Karpas-422 (cell line): ENCODE measurements around the gene POP5. TPM values are rescaled to one million over a fixed set of nuclear protein-coding genes. Genes with fewer than 3 reads are reported as not detected.
"Not testable (repeated sequence)": the region's sequence is repeated elsewhere in the genome, so short reads cannot be mapped to it uniquely, and the experiment has no call there.

Source experiments
- DNase-seq: peaks from one replicate; pipeline ENCODE4 v3.0.0-alpha.2; 2015
- H2AFZ ChIP-seq: fragments of 200-600 bp; sonication (generic); 2 replicates; pipeline ENCODE4 v1.6.1; 2014; ENCODE audit warnings: antibody characterized with exemption, low read length, mixed read lengths
- H3K27ac ChIP-seq: fragments of 200-600 bp; sonication (generic); 2 replicates; pipeline ENCODE4 v1.5.1; 2014; ENCODE audit warnings: mild to moderate bottlenecking, low read length, moderate library complexity
- H3K27me3 ChIP-seq: fragments of 200-600 bp; sonication (generic); 2 replicates; pipeline ENCODE4 v1.6.1; 2014; ENCODE audit warnings: low read length, mixed read lengths
- H3K36me3 ChIP-seq: fragments of 200-600 bp; sonication (generic); 2 replicates; pipeline ENCODE4 v1.6.1; 2014; ENCODE audit warnings: low read length, mixed read lengths; ENCODE audit not compliant: insufficient read depth
- H3K4me1 ChIP-seq: fragments of 200-600 bp; sonication (generic); 2 replicates; pipeline ENCODE4 v1.6.1; 2014; ENCODE audit warnings: mild to moderate bottlenecking, low read length, mixed read lengths
- H3K4me2 ChIP-seq: fragments of 200-600 bp; sonication (generic); 2 replicates; pipeline ENCODE4 v1.6.1; 2014; ENCODE audit warnings: low read length, low read depth, mild to moderate bottlenecking; ENCODE audit not compliant: poor library complexity, severe bottlenecking
- H3K4me3 ChIP-seq: fragments of 200-600 bp; sonication (generic); 2 replicates; pipeline ENCODE4 v1.5.1; 2014; ENCODE audit warnings: mild to moderate bottlenecking, antibody characterized with exemption, low read length, mixed read lengths
- H3K79me2 ChIP-seq: fragments of 200-600 bp; sonication (generic); 2 replicates; pipeline ENCODE4 v1.6.1; 2014; ENCODE audit warnings: mild to moderate bottlenecking, low read length, mixed read lengths
- H3K9ac ChIP-seq: fragments of 200-600 bp; sonication (generic); 2 replicates; pipeline ENCODE4 v1.6.0; 2014; ENCODE audit warnings: low read length
- H3K9me2 ChIP-seq: fragments of 200-600 bp; sonication (generic), shearing (Covaris generic); replicated peaks from 2 replicates; pipeline ENCODE4 v1.6.0; 2014; ENCODE audit warnings: mild to moderate bottlenecking, low read length, moderate library complexity; ENCODE audit not compliant: insufficient read depth
- H3K9me3 ChIP-seq: fragments of 300-700, 200-600 bp; sonication (generic); 2 replicates; pipeline ENCODE4 v1.6.1; 2014; ENCODE audit warnings: low read length, mixed read lengths
- H4K20me1 ChIP-seq: fragments of 200-600 bp; sonication (generic); 2 replicates; pipeline ENCODE4 v1.6.1; 2014; ENCODE audit warnings: mild to moderate bottlenecking, antibody characterized with exemption, low read length, low read depth; ENCODE audit not compliant: insufficient read depth
- total RNA-seq: library from RNA; depleted of rRNA; stranded (reverse); fragments of >200 nt; shearing (Covaris generic); gene quantifications from 2 replicates; pipeline ENCODE4 v1.2.3, GENCODE V29; 2014; ENCODE audit warnings: low replicate concordance

The POP5 gene
- total RNA-seq, 1 experiment from 2014 or later = 72.9 TPM

DNA sequence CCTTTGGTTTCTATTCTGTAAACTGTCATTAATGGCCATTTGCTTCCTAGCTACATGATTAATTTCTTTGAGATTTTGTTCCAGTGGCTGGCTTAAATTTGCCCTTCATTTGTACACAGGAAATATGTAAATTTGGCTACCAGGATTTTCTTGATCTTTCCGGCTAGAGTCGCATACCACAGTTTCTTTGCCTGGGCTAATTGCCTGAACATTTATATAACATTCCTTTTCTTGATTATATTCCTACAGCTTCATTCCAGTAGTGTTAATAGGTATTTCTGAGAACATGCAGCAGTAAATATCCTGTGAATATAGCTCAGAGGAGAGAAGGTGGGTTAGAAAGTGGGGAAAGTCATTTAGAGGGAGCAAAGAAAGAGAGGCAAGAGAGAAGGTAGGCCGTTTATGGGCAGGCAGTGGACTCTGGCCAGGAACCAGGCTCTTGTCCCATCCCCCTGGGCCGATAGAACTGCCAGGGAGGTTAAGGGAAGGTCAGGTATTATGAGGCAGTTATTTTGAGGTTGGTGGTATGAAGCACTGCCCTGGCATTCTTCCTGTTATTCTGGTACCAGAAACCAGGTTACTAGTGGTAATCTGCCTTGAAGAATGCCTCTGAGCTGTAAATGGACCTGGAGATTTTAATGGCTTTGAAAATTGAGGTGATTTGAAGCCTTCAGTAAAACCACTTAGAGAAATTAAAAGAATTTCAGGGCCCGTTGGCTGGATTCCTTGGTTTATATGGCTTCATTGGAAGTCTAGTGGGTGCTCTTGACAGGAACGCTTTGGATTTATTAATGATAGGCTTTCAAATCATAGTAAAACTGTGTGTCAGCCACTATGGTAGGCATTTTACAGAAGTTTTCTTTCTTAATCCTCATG lies 42.7 kb downstream of the POP5 start:
- H4K20me1 ChIP-seq = peaks cover 15% of the 10 kb centered on the region
- H3K9ac ChIP-seq = peak overlapping the region; percentile 28
- peaks cover 92% of the 10 kb centered on the region for H3K79me2 ChIP-seq
- H3K9me3 ChIP-seq = no peaks in the 10 kb centered on the region
- H3K4me2 ChIP-seq = peak overlapping the region; percentile 94
- H3K27me3 ChIP-seq = no peaks in the 10 kb centered on the region
- H3K4me3 ChIP-seq = peak overlapping the region; percentile 89
- peaks cover 42% of the 10 kb centered on the region for H3K4me1 ChIP-seq
- H2AFZ ChIP-seq = no peak overlapping the region
- peaks cover 36% of the 10 kb centered on the region; the same call in 1 of the 2 replicates for H3K36me3 ChIP-seq
- no peaks in the 10 kb centered on the region for H3K9me2 ChIP-seq
- peak; percentile 55 for DNase-seq
- peak overlapping the region; percentile 67 for H3K27ac ChIP-seq

DNA sequence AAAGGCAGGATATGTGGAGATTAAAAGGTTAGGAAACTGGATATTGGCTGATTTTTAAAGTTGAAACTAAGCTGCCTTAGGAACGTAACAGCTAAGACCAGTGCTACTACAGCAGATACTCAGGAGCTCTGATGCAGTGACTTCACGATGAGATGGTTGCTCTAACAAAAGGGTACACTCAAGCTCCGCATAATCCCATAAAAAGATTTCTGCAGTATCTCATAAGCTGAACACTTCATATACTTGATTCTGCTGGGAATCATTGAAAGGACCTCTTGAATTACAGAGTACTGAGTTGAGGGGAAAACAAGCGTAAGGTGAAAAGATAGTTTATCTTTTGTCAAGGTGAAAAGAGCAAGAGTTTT lies 43.4 kb downstream of the POP5 start:
- Histone ChIP-seq H2AFZ (no peak overlapping the region), H3K4me3 (peak overlapping the region; percentile 89; the same call in 1 of the 2 replicates), H3K4me1 (peaks cover 43% of the 10 kb centered on the region)

DNA sequence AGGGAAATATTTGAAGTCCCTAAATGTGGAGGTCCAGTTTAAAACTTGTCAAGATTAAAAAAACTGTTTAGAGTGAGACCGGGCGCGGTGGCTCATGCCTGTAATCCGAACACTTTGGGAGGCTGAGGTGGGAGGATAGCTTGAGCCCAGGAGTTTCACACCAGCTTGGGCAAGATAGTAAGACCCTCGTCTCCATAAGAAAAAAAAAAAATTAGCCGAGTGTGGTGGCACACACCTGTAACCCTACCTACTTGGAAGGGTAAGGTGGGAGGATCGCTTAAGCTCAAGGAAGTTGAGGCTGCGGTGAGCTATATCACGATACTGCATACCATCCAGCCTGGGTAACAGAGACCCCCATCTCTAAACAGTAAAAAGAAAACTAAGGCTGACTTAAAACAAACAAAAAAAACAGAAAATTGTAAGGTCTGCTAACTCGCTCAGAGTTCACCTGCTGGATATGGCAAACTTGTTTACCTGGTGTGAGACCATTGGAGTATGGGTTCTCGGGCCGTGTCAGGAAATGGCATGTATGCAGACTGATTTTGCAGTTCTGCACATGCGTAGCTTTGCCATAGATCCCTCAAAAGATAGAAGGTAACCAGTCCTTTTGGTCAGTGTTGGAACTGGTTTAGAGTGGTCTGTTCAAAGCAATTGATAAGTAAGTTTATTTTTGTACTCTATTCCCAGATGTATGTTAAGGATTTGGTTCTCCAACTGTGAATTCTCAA lies 45.0 kb downstream of the POP5 start:
- Histone ChIP-seq H3K4me3 (peak overlapping the region; percentile 89), H3K27me3 (no peaks in the 10 kb centered on the region), H3K79me2 (peaks cover 69% of the 10 kb centered on the region), H4K20me1 (peaks cover 14% of the 10 kb centered on the region; the same call in 1 of the 2 replicates), H2AFZ (no peak overlapping the region), H3K4me1 (peaks cover 48% of the 10 kb centered on the region), H3K9me2 (no peaks in the 10 kb centered on the region), H3K36me3 (peaks cover 28% of the 10 kb centered on the region; the same call in 1 of the 2 replicates), H3K9me3 (no peaks in the 10 kb centered on the region), H3K9ac (peak overlapping the region; percentile 84), H3K4me2 (peak overlapping the region; percentile 94), H3K27ac (peak overlapping the region; percentile 90)
- no peak for DNase-seq

More for the DNA sequence above, 43.4 kb downstream of the POP5 start:
- Histone ChIP-seq H3K9ac (peak overlapping the region; percentile 28), H3K79me2 (peaks cover 85% of the 10 kb centered on the region), H3K9me3 (no peaks in the 10 kb centered on the region), H3K36me3 (peaks cover 31% of the 10 kb centered on the region; the same call in 1 of the 2 replicates), H3K9me2 (no peaks in the 10 kb centered on the region), H3K4me2 (peak overlapping the region; percentile 94), H3K27me3 (no peaks in the 10 kb centered on the region), H4K20me1 (peaks cover 14% of the 10 kb centered on the region), H3K27ac (peak overlapping the region; percentile 67)
- no peak for DNase-seq

DNA sequence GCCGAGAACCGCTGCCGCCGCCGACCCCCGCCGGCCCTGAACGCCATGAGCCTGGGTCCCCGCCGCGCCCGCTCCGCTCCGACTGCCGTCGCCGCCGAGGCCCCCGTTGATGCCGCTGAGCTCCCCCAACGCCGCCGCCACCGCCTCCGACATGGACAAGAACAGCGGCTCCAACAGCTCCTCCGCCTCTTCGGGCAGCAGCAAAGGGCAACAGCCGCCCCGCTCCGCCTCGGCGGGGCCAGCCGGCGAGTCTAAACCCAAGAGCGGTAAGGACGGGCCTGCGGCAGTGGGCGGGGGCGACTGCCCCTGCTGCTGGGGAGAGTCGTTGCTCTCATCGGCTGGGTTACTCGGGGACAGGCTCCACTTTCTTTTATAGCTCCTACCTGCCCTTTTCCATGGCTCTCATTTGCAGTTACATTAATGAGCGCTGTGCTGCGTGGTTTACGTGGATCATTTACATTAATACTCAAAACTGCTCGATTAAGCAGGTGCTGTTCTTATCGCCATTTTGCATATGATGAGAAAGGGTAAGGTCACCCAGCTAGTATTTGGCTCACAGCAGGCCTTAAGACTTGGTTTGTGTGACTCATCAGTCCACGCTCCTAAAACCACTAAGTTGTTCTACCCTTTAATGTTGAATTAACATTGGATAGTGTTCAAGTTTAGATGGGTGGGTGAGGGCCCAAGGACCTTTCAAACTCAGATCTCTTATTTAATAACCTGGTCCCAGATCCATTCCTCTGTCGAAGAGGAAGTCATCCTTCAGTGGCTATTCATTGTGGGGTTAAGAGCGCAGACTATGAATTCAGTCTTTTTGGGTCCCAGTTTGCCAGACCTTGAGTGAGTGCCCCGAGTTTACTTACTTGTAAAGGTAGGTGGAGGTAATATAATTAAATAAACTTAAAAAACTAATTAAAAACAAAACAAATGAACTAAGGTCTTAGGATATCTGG lies 46.2 kb downstream of the POP5 start:
- H3K27me3 ChIP-seq = no peaks in the 10 kb centered on the region
- H3K36me3 ChIP-seq = peaks cover 26% of the 10 kb centered on the region; the same call in 1 of the 2 replicates
- H3K9me3 ChIP-seq = no peaks in the 10 kb centered on the region
- peak overlapping the region; percentile 89 for H3K4me3 ChIP-seq
- peaks cover 56% of the 10 kb centered on the region for H3K79me2 ChIP-seq
- H3K9me2 ChIP-seq = no peaks in the 10 kb centered on the region
- no peak overlapping the region; the same call in 1 of the 2 replicates for H2AFZ ChIP-seq
- peaks cover 14% of the 10 kb centered on the region; the same call in 1 of the 2 replicates for H4K20me1 ChIP-seq
- peak overlapping the region; percentile 94 for H3K4me2 ChIP-seq
- H3K27ac ChIP-seq = peak overlapping the region; percentile 90
- peaks cover 49% of the 10 kb centered on the region for H3K4me1 ChIP-seq
- peak; percentile 93 for DNase-seq
- H3K9ac ChIP-seq = peak overlapping the region; percentile 84

DNA sequence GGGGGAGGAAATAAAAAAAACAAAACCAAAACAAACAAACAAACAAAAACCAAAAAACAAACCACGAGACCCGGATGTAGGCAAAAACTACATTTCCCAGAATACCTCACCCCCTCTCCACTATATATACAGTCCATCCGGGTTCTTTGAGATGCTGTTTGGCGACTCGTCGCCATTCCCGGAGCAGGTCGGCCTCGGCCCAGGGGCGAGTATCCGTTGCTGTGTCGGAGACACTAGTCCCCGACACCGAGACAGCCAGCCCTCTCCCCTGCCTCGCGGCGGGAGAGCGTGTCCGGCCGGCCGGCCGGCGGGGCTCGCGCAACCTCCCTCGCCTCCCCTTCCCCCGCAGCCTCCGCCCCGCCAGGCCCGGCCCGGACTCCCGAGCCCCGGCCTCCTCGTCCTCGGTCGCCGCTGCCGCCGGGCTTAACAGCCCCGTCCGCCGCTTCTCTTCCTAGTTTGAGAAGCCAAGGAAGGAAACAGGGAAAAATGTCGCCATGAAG lies 46.9 kb downstream of the POP5 start, which contains the start of gene RNF10:
TSS of gene RNF10 (plus strand) at position 154 of the 500 bp plus-strand sequence. CDS start 456 bp downstream, outside the sequence.
- Histone ChIP-seq H3K27ac (peak within 1 kb of the TSS; percentile 90), H3K4me3 (peak within 1 kb of the TSS; percentile 89), H2AFZ (no peak within 1 kb of the TSS; the same call in 1 of the 2 replicates), H3K9ac (peak within 1 kb of the TSS; percentile 84), H3K79me2 (peaks cover 49% of the 10 kb centered on the region), H3K9me2 (no peaks in the 10 kb centered on the region), H3K27me3 (no peaks in the 10 kb centered on the region), H3K36me3 (peaks cover 20% of the 10 kb centered on the region; the same call in 1 of the 2 replicates), H3K9me3 (no peaks in the 10 kb centered on the region), H3K4me2 (peak within 1 kb of the TSS; percentile 94), H4K20me1 (peaks cover 14% of the 10 kb centered on the region; the same call in 1 of the 2 replicates), H3K4me1 (peaks cover 56% of the 10 kb centered on the region)
- peak; percentile 93 for DNase-seq

DNA sequence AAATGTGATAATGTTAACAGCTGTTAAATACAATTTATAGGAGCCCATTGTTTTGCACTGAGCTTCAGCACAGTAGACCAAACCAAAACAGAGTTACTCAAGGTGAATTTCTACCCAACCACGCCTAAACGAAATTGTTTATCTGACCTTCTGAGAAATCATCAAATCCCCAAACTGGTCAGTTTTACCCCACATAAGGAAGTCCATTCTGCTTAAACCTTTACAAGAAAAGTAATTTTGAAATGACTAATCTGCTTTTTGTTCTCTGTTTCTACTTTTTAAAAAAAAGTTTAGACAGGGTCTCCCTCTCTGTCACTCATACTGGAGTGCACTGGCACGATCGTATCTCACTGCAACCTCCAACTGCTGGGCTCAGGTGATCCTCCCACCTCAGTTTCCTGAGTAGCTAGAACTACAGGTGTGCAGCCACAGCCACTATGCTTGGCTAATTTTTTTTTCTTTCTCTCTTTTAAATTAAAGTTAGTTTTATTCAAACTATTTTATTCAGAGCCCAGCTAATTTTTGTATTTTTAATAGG lies 48.4 kb downstream of the POP5 start:
- no peak overlapping the region for H3K4me3 ChIP-seq
- peaks cover 14% of the 10 kb centered on the region; the same call in 1 of the 2 replicates for H4K20me1 ChIP-seq
- no peak overlapping the region for H2AFZ ChIP-seq
- no peak overlapping the region for H3K27ac ChIP-seq
- H3K36me3 ChIP-seq = peaks cover 15% of the 10 kb centered on the region; the same call in 1 of the 2 replicates
- no peak overlapping the region for H3K4me2 ChIP-seq
- no peak overlapping the region for H3K9ac ChIP-seq
- no peaks in the 10 kb centered on the region for H3K9me3 ChIP-seq
- no peaks in the 10 kb centered on the region for H3K27me3 ChIP-seq
- DNase-seq = no peak
- peaks cover 43% of the 10 kb centered on the region for H3K79me2 ChIP-seq
- H3K9me2 ChIP-seq = no peaks in the 10 kb centered on the region
- peaks cover 44% of the 10 kb centered on the region for H3K4me1 ChIP-seq

DNA sequence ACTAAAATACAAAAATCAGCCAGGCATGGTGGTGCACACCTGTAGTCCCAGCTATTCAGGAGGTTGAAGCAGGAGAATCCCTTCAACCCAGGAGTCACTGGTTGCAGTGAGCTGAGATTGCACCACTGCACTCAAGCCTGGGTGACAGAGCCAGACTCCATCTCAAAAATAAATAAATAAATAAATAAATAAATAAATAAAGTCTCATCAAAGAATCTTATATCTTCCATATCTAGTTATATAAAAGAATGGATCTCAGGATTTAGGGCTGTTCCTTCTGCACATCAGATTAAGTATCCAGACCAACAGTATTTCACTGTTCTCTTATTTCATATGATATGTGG lies 50.8 kb downstream of the POP5 start:
- not testable (repeated sequence) for H3K36me3 ChIP-seq, H3K4me2 ChIP-seq, H3K4me3 ChIP-seq, H3K9me2 ChIP-seq, H3K9ac ChIP-seq, DNase-seq, H3K9me3 ChIP-seq, H3K27ac ChIP-seq, H4K20me1 ChIP-seq, H2AFZ ChIP-seq, H3K27me3 ChIP-seq
- H3K79me2 ChIP-seq = peaks cover 28% of the 10 kb centered on the region
- peaks cover 24% of the 10 kb centered on the region for H3K4me1 ChIP-seq
